OCI-LY1 (cell line): Measurements from ENCODE around the gene SLC26A4.

Experiments
- CTCF ChIP-seq: fragments of 200-600 bp; sonication (generic), shearing (Covaris generic); IDR thresholded peaks from 2 replicates; pipeline ENCODE4 v1.5.1; 2017; ENCODE audit warnings: mild to moderate bottlenecking, antibody characterized with exemption, low read length, moderate library complexity, mixed read lengths
- EZH2 ChIP-seq: fragments of 200-600 bp; sonication (generic), shearing (Covaris generic); IDR thresholded peaks from 2 replicates; pipeline ENCODE4 v1.8.0; 2017; ENCODE audit warnings: borderline replicate concordance, mixed run types, mild to moderate bottlenecking, antibody characterized with exemption, low read length, moderate library complexity, mixed read lengths

- no peak for TF ChIP-seq CTCF
- no peak for TF ChIP-seq EZH2
Observed at GRCh38 chr7:107758667-107759066, 98.0 kb downstream of the SLC26A4 start.
